ENCODE data around the gene P2RY14.
"Not testable (repeated sequence)": the region's sequence is repeated elsewhere in the genome, so short reads cannot be mapped to it uniquely, and the experiment has no call there.

P2RY14 gene

DNA sequence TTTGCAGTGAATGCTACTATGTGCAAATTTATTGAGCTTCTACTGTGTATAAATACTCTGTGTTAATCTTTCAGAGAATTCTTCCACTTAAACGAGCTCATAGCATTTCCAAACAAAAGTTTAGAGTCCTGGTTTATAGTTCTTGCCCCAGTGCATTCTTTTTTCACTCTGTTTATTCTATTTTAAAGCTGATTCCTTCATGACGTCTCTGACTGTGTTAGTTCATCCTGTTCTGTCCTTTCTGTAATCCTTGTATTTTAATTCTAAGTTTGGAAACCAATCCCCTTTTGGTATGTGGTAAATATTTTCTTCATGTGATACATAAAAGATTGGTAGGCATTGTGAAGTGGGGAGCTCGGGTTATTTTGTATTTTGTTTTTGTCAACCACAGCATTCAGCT lies 18.7 kb downstream of the P2RY14 start:
- TF ChIP-seq ZNF274 (IDR thresholded peaks at IDR 0.05; ENCODE audit: low read depth, low read length) = no peak
- H3K4me3 ChIP-seq (ENCODE audit: low read length) = no peak overlapping the region

GRCh38 chr3:151256749-151257148 lies 21.6 kb downstream of the P2RY14 start:
- no peak for TF ChIP-seq ZNF274 (IDR thresholded peaks at IDR 0.05; ENCODE audit: low read depth, low read length)
- H3K4me3 ChIP-seq (ENCODE audit: low read length) = no peak overlapping the region

- no peak for TF ChIP-seq ZNF274 (IDR thresholded peaks at IDR 0.05; ENCODE audit: low read depth, low read length)
- no peak overlapping the region for H3K4me3 ChIP-seq (ENCODE audit: low read length)
Measured at GRCh38 chr3:151248772-151249337, 29.5 kb downstream of the P2RY14 start.

DNA sequence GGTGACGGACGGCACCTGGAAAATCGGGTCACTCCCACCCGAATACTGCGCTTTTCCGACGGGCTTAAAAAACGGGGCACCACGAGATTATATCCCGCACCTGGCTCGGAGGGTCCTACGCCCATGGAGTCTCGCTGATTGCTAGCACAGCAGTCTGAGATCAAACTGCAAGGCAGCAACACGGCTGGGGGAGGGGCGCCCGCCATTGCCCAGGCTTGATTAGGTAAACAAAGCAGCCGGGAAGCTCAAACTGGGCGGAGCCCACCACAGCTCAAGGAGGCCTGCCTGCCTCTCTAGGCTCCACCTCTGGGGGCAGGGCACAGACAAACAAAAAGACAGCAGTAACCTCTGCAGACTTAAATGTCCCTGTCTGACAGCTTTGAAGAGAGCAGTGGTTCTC lies 36.3 kb downstream of the P2RY14 start:
- H3K4me3 ChIP-seq (ENCODE audit: low read length) = not testable (repeated sequence)

- TF ChIP-seq ZNF274 (IDR thresholded peaks at IDR 0.05; ENCODE audit: low read depth, low read length) = no peak
- no peak overlapping the region for H3K4me3 ChIP-seq (ENCODE audit: low read length)
Measured at GRCh38 chr3:151236736-151237135, 41.6 kb downstream of the P2RY14 start.

GRCh38 chr3:151236316-151236715 lies 42.0 kb downstream of the P2RY14 start:
- H3K4me3 ChIP-seq (ENCODE audit: low read length) = no peak overlapping the region
- no peak for TF ChIP-seq ZNF274 (IDR thresholded peaks at IDR 0.05; ENCODE audit: low read depth, low read length)

GRCh38 chr3:151234825-151235224 lies 43.5 kb downstream of the P2RY14 start:
- TF ChIP-seq ZNF274 (IDR thresholded peaks at IDR 0.05; ENCODE audit: low read depth, low read length) = no peak
- no peak overlapping the region for H3K4me3 ChIP-seq (ENCODE audit: low read length)

- no peak overlapping the region for H3K4me3 ChIP-seq (ENCODE audit: low read length)
- no peak for TF ChIP-seq ZNF274 (IDR thresholded peaks at IDR 0.05; ENCODE audit: low read depth, low read length)
Measured at GRCh38 chr3:151232991-151233390, 45.4 kb downstream of the P2RY14 start.

DNA sequence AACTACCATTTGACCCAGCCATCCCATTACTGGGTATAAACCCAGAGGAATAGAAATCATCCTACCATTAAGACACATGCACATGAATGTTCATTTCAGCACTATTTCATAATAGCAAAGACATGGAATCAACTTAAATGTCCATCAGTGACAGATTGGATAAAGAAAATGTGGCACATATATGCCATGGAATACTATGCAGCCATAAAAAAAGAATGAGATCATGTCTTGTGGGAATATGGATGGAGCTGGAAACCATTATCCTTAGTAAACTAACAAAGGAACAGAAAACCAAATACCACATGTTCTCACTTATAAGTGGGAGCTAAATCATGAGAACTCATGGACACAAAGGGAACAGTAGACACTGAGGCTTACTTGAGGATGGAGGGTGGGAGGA lies 45.9 kb downstream of the P2RY14 start:
- not testable (repeated sequence) for H3K4me3 ChIP-seq (ENCODE audit: low read length)

DNA sequence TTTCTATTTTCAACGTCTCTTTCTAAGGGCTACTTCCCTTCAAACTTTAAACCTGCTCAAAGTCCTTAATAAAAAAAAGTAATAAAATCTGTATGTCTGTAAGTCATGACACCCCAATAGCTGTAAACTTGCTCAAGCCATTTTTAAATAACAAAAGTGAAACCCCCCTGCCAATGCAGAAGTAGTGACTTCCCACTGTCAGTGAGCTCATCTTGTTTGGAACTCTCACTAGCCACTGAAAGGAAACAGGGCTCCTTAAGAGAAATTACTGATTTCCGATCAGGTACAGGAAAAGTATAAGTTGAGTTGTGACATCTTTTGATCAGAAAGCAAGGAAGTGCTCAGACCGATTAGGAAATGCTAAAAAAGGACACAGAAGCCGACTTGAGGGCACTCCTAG lies 47.7 kb downstream of the P2RY14 start:
- no peak overlapping the region for H3K4me3 ChIP-seq (ENCODE audit: low read length)
- no peak for TF ChIP-seq ZNF274 (IDR thresholded peaks at IDR 0.05; ENCODE audit: low read depth, low read length)

- no peak overlapping the region for H3K4me3 ChIP-seq (ENCODE audit: low read length)
- TF ChIP-seq ZNF274 (IDR thresholded peaks at IDR 0.05; ENCODE audit: low read depth, low read length) = no peak
Measured at GRCh38 chr3:151228666-151229040, 49.7 kb downstream of the P2RY14 start.

GRCh38 chr3:151227807-151228665 lies 50.3 kb downstream of the P2RY14 start:
- H3K4me3 ChIP-seq (ENCODE audit: low read length) = no peak overlapping the region; the same call in 1 of the 2 replicates
- TF ChIP-seq ZNF274 (IDR thresholded peaks at IDR 0.05; ENCODE audit: low read depth, low read length) = no peak

DNA sequence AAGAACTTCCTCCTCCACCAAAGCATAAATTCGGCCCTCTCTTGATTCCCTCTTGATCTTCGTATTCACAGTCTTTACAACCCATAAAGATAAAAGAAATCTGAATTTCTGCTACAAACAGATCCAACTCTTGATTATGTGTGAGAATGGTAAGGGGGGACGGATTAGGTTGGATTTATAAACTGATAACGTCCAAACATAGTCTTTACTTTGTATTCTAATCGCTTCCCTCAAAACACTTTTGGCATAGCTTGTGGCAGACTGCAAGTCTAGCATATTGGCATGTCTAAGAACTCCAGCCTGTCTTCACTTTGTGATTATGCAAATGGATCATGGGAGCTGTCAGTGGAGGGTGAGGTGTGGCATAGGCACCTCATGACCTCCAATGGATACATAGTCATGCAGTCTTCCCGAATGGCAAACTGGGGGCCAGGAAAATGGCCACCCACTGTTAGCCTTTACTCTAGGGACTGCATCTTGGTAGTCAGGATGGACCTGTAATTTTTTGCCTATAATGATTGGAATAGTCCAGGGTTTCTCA lies 51.0 kb downstream of the P2RY14 start:
- H3K4me3 ChIP-seq (ENCODE audit: low read length) = no peak overlapping the region; the same call in 1 of the 2 replicates
- no peak for TF ChIP-seq ZNF274 (IDR thresholded peaks at IDR 0.05; ENCODE audit: low read depth, low read length)

DNA sequence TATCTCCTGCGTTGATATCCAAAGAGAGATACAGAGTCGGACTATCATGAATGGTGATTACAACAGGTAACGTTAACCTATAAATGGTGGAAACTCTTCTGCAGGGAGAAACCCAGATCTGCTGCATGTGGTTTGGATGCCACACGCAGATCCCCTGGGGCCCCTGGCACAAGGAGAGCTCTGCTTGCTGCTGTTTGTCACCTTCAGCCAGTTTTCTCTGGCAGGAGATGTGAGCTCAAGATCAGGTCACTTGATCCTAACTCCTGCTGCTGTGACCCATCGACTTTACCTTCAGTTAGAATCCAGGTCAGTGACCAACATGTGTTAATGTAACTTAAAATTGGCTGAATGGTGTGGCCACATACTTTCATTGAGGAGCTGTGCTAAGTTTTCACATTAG lies 51.5 kb downstream of the P2RY14 start:
- no peak overlapping the region for H3K4me3 ChIP-seq (ENCODE audit: low read length)
- no peak for TF ChIP-seq ZNF274 (IDR thresholded peaks at IDR 0.05; ENCODE audit: low read depth, low read length)

DNA sequence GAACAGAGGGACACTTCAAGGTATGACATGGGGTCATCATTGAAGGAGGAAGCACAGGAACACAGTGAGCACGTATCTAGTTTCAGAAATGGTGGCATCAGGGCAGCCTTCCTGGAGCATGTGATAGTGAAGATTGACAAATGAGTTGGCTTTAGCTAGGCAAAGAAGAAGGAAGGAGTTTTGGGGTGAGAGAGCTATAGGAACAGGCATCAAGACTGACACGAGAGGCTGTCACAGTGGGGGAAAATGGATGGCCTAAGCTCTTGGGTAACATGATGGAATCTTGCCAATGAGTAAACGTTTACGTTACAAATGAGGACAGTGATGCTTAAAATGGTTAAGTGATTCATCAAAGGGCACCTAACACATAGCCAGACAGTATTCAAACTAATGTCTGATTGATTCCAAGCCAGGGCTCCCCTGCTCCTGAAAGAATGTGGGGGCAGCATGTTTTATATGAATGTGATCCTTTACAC lies 52.2 kb downstream of the P2RY14 start:
- TF ChIP-seq ZNF274 (IDR thresholded peaks at IDR 0.05; ENCODE audit: low read depth, low read length) = no peak
- no peak overlapping the region for H3K4me3 ChIP-seq (ENCODE audit: low read length)
